Stromal cell of bone marrow (primary cell): ENCODE measurements around the gene S100A1.
"Not testable (repeated sequence)": the region's sequence is repeated elsewhere in the genome, so short reads cannot be mapped to it uniquely, and the experiment has no call there.

Source experiments
- DNase-seq: peaks from one replicate; pipeline ENCODE4 v3.0.0-alpha.2; 2012; ENCODE audit warnings: low read depth

S100A1 gene

DNA sequence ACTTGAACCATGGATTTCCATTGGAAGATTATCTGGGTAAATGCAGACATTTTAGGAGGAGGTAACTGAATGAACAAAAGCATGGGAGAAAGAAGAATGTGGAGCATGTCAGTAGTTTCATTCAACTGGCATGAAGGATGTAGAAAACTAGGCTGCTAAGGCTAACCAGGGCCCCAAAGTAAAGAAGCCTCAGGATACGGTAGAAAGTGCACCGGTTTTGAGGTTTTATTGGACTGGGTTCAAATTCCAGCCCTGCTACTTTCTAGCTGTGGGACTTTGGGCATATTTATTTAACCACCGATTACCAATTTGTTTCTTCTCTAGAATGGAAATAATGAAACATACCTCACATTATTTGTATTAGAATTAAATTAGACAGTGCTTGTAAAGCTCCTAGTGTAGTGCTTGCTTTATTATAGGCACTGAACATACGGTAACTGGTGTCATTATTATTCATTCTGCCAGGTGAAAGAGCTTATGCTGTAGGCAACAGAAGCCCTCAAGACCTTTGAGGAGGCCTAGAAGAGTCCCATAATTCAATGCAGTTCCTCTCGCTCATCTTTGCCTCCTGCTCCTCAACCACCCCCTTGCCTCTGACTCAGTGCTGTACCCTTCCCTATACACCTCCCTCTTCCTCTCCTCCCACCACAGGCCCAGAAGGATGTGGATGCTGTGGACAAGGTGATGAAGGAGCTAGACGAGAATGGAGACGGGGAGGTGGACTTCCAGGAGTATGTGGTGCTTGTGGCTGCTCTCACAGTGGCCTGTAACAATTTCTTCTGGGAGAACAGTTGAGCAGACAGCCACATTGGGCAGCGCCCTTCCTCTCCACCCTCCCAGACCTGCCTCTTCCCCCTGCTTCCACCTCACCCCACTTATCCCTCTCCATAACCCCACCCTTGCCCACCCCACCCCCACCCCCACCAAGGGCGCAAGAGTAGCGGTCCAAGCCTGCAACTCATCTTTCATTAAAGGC, 3.1 kb downstream of the S100A1 start:
- DNase-seq = no peak

DNA sequence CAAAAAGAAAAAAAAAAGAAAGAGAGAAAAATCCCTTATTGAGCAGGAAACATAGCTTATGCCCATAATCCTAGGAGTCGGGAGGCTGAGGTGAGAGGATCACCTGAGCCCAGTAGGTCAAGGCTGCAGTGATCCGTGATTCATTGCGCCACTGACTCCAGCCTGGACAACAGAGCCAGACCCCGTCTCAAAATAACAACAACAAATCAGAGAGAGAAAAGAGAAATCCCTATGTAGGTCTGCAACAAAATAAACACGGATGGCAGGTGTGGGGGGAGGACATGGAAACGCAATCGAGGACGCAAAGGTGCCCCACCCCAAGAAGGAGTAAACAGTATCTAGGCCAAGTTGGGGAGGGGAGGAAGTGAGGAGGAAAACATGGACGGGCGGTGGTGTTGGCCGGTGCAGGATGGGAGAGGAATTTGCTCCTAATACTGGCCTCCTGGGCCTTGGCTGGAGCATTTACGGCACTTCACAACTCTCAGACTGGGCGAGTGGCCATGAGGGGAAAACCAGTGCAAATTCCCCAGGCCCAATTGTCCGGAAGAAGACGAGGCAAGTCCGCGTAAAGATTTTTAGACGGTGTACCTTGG, 5.0 kb downstream of the S100A1 start:
- DNase-seq = no peak

DNA sequence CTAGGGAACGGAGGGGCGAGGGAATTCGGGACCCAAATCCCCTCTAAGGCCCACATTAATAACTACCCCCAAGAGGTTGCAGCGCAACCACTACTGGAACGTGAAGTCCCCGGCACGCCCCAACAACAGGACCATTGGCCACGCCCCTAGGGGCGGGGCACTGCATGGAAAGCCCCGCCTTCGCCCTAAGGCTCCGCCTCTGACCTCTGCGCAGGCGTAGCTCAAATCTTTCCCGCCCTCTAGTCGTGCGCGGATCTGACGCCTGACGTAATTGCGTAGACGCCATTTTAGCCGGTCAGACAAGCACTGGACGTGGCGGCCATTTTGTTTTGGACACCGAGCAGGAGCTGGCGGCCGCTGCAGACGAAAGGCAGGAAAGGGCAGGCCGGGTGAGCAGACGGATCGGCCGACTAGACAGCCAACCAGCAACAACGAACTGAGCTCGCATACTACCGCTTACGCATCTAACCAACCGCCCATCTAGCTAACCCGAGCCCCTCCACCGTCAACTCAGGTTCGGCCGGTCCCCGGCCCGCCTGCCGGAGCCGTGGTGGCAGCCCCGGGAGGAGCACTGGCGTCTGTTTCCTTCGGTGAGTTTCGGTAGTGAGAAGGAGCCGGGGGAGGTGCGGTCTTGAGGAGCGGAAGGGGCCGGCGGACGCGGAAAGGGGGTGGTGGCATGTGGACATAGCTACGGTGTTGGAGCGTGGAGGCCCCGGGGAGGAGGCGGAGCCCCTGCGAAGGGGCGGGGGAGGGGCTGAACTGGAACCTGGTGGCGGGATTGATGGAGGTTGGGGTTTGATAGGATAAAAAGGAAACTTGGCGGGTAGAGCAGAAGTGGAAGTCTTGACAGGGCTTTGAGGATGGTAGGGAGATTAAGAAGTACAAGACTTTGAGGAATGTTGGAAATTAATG, 5.8 kb downstream of the S100A1 start, which contains the start of gene CHTOP:
Gene CHTOP, plus strand, starts transcription at position 313 of the 912 bp plus-strand sequence. CDS start 2,523 bp downstream, outside the sequence.
- peak; percentile 96 for DNase-seq

DNA sequence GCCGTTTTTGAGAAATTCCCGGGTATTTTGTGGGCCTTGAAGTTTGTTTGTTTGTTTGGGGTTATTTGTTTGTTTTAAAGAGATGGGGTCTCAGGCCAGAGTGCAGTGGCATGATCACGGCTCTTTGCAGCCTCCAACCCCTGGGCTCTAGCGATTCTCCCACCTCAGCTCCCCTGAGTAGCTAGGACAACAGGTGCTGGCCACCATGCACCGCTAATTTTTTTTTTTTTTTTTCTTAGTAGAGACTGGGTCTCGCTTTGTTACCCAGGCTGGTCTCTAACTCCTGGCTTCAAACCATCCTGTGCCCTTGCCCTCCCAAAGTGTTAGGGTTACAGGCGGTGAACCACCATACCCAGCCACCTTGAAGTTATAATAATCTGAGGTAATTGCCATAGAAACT, 7.6 kb downstream of the S100A1 start:
- no peak for DNase-seq

DNA sequence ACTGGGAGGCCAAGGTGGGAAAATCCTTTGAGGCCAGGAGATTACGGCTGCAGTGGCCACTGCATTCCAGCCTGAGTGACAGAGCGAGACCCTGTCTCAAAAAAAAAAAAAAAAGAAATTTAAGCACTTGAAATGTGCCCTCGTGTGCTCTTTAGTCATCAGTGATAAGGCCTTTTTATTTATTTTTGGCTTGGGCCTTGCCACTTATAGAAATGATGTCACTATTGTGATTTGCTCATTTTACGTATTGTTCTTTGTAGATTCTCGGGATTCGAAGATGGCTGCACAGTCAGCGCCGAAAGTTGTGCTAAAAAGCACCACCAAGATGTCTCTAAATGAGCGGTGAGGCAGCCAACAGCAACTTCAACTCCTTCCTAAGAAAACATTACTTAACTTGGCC, 8.1 kb downstream of the S100A1 start:
- no peak for DNase-seq

DNA sequence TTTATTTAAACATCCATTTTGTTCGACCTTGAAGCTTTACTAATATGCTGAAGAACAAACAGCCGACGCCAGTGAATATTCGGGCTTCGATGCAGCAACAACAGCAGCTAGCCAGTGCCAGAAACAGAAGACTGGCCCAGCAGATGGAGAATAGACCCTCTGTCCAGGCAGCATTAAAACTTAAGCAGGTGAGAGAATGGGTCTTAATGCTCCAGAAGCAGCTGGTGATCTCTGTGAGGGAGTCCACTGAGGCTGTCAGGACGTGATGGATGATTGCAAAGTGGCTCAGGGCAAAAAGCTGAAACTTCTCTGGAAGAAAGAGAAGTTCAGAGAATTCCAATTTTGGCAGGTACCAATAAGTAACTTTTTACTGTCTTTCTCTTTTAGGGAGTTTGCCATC, 10.0 kb downstream of the S100A1 start:
- DNase-seq = no peak

DNA sequence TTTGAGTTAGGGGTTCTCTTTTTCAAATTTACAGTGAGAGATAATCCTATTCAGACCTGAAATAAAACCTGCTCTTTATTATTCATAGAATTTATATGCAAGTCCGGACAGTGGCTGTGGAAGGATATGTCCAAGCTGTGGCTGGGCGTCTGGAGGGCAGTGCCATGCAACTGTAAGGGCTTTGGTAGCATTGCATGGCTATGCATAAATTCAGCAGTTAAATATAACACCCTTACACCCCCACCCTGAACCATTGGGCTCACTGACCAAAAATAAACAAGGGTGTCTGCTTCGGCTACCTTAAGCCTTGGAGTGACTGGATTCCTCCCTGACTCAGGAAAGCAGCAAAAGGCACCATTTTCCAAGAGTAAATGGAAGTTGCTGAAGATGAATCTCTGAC, 11.0 kb downstream of the S100A1 start:
- no peak for DNase-seq

DNA sequence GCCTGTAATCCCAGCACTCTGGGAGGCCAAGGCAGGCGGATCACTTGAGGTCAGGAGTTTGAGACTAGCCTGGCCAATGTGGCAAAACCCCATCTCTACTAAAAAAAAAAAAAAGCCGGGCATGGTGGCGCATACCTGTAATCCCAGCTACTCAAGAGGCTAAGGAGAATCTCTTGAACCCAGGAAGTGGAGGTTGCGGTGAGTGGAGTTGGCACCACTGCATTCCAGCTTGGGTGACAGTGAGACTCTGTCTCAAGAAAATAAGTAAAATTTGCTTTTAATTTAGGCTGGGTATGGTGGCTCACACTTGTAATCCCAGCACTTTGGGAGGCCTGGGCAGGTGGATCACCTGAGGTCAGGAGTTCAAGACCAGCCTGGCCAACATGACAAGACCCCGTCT, 12.0 kb downstream of the S100A1 start:
- not testable (repeated sequence) for DNase-seq

DNA sequence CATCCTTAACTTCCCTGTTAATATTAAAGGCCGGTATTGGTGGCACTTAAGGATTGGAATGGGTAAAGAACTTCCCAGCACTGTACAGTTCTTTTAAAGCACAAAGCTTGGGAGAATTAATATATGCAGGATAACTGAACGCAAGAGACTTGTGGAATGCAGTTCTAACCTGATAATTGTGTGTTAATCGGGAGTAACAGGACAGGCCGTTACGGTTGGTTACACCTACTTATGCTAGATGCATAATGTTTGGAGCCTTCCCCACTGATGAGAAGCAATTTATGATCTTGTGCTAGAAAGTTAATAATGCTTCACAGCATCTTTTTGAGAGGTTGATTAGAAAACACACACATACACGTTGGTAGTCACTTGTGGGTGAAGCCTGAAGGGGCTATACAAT, 12.6 kb downstream of the S100A1 start:
- no peak for DNase-seq

DNA sequence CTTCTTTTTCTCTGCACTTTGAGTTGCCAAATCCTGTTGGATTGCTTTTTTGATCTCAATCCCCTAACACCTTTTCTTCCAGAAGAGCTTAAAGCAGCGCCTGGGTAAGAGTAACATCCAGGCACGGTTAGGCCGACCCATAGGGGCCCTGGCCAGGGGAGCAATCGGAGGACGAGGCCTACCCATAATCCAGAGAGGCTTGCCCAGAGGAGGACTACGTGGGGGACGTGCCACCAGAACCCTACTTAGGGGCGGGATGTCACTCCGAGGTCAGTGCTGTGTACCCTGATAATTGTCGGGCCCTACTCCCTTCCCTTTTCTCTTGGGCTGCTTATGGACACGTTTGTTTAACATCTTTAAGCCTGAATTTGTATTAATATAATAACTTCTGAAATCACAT, 13.9 kb downstream of the S100A1 start:
- no peak for DNase-seq

DNA sequence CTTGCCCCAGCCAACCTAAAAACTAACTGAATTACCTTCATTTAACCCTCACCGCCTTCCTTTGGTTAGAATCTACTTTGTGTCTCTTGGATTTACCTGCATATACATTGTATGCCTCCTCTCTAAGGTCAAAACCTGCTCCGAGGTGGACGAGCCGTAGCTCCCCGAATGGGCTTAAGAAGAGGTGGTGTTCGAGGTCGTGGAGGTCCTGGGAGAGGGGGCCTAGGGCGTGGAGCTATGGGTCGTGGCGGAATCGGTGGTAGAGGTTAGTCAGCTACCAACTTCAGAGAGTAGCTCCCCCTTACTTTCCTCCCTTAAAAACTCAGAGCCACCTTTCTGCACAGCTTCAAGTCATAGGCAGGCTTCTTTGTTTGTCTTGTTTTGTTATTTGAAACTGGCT, 14.9 kb downstream of the S100A1 start:
- no peak for DNase-seq

DNA sequence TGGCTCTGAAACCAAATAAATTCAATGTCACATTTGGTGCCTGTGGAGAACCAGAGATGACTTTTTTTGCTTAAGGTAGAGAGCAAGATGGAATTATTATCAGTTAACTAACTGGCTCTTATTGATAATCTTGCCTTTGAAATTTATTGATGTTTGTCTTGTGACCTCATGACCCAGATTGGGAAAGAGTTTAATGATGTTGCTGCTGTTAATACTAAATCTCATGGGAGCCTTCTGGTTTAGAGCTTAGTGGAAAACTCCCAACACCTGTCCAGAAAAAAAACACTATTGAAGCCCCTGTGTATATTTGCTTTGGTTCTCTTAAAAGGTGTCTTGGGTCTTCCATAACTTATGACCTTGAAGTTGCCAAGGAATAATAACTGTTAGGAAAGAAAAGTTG, 15.6 kb downstream of the S100A1 start:
- DNase-seq = no peak

DNA sequence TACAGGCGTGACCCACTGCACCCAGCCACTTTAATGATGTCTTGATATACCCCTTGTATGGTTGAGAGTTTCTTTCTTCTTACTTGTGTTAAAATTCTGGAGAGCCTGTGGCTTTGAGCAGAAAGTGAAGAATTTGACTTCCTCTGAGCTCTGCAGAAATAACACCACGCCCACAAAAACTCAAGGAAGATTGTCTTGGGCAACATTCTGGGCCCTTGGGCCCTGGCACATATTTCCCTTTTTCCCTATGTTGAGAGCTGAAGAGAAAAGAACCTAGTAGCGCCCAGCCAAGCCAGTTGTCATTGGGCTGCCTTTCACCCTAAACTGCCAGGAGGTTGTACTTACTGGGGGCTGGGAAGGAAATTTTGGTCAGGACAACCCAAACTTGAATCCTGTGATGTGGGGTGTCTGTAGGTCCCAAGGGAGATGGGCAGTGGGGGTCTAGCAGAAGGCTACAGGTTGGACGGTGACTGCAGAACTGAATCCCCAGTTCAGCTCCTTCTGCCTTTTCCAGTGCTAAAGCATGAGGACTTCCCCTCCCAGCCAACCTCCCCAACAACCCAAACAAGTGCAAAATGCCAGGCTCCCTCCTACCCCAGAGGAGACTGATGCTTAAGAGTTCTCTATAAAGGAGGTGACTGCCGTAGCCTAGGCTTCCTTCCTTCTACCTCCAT, 18.6 kb downstream of the S100A1 start:
- no peak for DNase-seq

DNA sequence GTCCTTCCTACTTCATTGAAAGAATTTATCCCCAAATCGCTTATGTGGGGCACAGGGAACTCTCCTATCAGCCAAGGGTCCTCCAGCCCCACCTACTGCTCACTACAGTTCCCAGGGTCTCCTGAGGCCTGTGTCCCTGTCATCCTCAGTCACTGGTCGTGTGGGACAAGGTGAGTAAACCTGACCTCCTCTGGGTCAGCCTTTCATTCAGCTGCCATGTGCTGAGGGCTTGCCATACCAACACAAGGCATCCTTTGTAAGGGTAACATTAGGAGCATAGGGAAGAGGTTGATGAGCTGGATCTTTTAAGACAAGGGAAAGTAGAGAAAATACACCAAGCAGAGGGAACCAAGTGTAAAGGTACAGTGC, 19.1 kb downstream of the S100A1 start:
- no peak for DNase-seq

DNA sequence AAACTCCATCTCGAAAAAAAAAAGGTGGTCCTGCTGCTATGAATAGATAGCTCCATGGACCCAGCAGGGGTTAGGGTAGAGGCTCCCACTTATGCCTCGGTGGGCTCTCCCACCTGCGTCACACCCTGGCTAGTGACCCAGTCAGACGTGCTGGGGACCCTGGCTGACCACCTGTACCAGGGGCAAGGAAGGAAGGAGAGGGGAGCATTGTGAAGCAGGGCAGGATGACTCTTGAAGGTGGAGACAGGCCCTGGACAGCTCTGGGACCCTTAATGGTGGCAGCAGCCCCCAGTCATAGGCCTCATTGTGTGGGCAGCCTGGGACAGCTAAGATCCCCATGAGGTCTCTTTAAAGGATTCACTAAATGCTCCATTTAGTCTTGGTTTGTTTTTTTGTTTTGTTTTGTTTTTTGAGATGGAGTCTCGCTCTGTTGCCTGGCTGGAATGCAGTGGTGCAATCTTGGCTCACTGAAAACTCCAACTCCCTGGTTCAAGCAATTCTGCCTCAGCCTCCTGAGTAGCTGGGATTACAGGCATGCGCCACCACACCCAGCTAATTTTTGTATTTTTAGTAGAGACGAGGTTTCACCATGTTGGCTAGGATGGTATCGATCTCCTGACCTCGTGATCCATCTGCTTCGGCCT, 19.9 kb downstream of the S100A1 start:
- DNase-seq = no peak

DNA sequence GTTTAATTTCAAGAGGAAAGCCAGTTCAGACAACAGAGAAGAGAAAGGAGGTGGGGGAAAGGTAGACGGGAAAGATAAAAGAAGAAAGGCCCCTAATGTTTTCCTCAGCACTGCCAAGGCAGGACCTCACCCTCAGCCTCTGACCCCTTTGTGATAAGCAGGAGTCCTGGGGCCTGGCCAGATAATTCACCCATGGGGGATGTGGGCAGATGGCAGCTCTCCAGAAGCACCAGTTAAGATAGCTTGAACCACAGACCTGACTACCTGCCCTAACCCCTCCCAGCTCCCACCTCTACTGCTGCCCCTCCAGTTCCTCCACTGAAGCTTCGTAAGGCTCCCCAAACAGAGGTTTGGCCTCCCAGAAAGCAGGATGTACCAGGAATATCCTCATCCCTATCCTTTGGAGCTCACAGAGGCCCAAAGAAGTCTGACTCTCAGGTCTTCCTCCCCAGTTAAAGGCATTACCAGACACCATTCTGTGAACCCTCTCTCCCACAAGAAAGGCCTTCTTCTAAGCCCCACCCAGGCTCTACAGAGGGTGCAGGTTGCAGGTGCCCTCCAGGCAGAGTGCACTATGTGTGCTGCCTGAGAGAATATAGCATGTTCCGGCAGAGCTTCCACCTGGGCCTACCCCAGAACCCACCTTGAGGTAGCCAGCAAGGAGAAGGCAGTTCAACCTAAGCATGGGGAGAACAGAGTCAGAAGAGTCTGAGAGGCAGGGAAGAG, 21.1 kb downstream of the S100A1 start:
- no peak for DNase-seq

DNA sequence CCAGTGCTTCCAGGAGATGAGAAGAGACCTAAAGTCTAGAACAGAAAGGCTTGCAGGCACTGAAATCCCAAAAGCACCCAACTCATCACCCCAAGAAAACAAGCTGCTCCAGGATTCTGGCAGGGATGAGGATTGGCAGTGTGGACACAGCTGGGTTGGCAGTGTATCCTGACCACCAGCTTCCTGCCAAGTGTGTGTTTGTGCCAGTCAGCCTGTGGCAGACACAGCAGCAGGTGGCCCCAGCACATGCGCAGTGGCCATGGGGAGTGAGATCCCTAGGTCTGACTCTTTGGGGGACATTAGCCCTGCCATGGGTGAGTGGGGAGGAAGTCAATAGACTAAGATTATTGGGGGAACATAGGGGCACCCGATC, 21.6 kb downstream of the S100A1 start:
- DNase-seq = no peak

DNA sequence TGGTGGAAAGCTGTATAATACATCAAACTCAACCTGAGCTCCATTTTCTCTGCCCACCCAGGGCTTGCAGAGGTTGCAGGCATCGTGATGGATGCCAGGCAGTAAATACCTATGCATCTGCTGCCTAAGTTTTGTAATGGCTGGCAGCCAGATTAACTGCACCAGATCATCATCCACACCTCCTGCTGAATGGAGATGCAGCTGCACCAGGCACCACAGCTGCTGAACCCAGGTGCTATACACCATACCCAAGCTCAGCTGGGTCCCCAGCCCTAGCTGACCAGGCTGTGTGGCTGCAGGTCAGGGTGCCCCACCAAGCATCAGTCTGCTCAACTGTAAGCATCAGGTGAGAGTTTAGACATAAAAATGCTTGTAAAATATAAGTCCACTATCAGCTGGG, 23.5 kb downstream of the S100A1 start:
- DNase-seq = no peak

DNA sequence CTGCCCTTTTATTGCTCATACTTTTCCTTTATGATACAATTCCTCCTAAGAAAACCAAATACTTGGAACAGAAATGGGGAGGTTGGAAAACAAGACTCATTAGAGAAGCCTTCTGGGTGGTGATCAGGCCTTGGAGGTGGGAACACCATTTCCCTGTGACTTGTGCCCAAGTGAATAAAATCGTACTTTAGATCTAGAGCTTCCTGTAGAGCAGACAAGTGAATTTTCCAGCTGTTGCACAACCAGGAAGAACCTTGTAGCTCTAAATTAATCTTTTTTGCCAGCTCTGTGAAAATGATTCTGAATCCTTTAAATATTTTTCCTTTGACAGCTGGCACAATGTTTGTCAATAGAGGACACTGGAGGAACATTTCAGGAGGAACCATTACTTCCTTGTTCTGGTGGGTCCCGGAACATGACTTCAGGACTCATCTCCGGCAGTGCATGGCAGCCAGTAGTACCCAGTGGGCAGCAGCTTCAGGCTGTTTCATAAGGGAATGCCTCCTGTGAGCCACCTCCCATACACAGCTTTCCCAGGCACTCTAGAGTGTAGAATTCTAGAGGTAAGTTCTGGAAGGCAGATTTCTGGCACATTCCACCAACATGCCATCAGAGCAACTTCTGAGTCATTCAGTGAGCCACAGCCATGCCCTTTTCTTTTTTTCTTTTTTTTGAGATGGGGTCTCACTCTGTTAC, 24.7 kb downstream of the S100A1 start:
- DNase-seq = no peak

DNA sequence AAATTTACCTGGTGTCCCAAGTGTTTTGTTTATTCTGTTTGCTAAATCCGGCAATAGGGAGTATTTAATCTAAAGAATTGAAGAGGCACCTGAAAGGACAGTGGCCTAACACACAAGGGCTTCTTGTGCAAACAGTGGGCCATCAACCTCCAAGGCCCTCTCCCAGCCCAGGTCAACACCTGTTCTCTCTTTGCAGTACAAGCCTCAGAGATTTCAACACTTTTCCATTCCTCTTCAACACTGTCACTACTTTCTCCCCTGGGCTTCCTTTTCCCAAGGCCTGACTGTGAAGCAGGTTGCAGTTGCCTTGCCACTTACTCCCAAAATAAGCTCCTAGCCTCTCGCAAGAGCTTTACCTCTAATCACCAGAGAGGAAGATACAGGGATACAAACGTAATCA, 27.1 kb downstream of the S100A1 start:
- no peak for DNase-seq
